Superior temporal gyrus (tissue), 1 donor: ENCODE measurements around the gene NANOS3.

Experiments
- DNase-seq: peaks from one replicate; pipeline ENCODE4 v3.0.0-alpha.2; 2016; ENCODE audit errors: extremely low spot score

Gene NANOS3

GRCh38 chr19:13876834-13877233 is at the start of gene NANOS3:
TSS of gene NANOS3 (plus strand) at chr19:13877134. CDS start at chr19:13877249, 115 bp downstream.
- no peak for DNase-seq

DNA sequence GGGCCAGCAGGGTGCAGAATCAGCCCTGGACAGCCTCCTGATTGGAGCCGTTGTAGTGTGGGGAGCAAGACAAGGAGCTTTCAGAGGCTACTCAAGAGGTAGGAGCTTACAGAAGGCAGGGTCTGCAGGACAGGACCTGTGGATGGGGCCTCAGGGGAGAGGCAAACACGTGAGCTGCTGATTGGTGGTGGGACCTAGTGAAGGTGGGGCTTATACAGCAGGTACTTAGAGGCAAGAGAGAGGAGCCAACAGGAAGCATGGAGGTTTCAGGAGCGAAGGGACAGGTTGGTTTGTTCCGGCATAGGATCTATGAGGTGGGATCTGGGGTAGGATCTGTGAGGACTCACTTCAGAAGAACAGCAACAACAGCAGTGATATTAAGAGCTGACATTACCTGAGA is 49.3 kb upstream of the NANOS3 start:
- DNase-seq = no peak

GRCh38 chr19:13830114-13830740 is 46.7 kb upstream of the NANOS3 start:
- DNase-seq = no peak

DNA sequence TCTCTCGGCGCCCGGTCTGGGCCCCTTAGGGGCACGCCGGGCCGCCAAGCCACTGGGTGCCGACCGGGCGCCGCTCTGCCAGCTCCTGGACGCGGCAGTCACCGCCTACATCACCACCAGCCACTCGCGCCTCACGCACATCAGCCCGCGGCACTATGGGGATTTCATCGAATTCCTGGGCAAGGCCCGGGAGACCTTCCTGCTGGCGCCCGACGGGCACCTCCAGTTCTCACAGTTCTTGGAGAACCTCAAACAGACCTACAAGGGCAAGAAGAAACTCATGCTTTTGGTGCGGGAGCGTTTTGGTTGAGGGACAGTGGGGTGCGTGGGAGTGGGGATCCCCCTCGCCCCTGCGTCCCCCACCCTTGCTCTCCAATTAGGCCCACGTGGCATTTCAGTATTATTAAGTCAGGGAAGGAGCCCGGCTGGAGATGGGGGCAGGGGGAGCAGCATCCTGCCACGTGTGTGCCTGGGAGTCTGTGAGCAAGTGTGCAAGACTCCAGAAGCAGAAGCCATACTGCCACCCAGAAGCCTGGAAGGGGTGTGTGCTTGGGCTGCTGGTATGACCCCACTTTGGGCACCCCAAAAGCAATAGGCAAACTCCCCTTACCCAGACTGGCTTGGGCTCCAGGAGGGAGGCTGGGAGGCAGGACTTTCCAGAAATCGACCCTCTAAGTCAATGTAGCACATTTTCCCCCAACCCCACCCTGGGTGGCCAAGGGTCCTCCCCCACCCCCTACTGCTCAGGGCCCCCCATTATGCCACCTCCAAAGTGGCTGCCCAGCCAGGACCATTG is 46.0 kb upstream of the NANOS3 start:
- DNase-seq = no peak

DNA sequence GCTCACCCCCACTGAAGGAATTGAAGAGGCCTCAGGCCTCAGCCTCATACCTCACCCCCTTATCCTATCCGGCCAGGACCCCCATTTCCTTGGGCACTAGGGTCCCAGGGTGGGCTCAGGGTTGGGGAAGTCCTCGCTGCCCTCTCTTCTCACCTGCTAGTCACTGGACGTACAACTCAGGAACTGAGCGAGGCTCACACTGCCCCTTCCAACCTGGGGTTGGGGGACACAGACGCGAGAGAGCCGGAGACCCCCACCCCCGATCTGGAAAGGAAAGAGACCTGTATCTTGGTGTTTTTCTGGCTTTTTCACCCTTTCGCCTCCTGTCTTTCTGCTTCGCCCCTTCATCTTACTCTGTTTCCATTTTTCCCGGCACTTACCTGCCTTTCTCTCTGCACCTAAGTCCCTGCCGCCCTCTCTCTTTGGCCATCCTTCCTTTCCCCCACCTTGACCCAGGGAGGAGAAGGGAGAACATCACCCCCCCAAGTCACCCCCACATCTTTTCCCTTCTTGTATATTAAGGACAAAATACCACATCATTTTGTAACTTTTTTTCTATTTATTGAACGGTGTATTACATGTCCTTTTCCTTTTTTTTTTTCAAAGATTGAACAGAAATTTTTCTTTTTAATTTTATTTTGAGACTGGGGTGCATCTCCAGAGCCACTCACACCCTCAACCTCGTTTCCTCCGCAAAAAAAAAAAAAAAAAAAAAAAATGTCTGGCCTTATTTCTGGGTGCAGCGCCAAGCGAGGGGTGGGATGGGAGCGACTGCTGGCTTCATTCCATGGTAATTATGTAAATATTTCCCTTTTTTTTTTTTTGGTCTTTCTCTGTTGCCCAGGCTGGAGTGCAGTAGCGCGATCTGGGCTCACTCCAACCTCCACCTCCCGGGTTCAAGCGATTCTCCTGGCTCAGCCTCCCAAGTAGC is 45.1 kb upstream of the NANOS3 start:
- no peak for DNase-seq

- peak; percentile 85 for DNase-seq
These were observed 43.3 kb upstream of the NANOS3 start for GRCh38 chr19:13833330-13834243.

- DNase-seq = no peak
These were observed 42.5 kb upstream of the NANOS3 start for GRCh38 chr19:13834244-13835069.

GRCh38 chr19:13835791-13836723 is 40.9 kb upstream of the NANOS3 start:
- no peak for DNase-seq

- no peak for DNase-seq
These were observed 38.4 kb upstream of the NANOS3 start for GRCh38 chr19:13838435-13839129.

- no peak for DNase-seq
These were observed 37.6 kb upstream of the NANOS3 start for GRCh38 chr19:13839130-13839937.

DNA sequence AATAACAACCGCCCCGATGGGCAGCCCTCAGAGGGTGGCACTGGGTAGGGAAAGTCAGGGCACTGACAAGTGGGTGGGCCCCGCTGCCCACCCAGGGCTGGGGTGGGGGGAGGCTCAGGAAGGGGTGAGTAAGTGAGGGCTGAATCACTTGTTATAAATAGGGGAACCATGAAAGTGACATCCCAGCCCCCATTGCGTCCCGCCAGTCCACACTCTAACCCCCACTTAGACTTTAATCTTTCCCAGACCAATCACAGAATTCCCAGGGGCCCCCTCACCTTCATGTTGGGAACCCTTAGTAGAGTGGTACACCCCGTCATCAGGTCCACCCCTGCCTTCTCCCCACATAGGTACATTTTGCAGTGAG is 37.0 kb upstream of the NANOS3 start:
- no peak for DNase-seq

DNA sequence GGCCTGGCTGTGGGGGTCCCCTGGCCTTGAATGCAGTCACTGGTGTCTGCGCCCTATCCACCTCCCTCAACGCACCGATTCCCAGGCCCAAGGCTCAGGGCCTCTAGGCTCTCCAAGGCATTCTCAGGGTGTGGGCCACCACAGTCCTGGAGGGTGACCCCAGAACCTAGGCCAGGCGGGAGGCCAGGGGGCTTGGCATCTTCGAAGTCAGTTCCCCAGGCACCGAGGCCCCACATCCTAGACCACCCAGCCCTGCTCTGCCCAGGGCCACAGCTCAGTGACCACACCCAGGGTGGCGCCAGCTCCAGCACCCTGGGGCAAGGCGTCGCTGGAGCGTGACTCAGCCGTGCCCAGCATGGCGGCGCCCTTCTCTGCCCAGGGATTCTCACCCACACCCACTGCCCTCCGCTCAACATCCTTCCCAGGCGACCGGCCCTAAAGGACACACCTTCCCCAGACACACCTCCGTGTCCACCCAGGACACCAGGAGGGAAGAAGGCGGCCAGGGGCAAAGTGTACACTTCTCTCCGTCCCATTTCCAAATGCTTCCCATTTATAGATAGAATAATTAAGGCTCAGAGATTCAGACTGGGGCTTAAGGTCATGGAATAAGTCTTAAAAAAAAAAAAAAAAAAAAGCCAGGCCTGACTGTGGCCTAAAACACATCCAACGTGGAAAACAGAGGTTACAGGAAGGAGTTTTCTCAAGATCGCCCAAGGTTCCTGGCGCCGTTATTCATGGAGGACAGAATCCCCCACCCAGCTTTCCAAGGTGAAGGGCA is 36.4 kb upstream of the NANOS3 start:
- no peak for DNase-seq

DNA sequence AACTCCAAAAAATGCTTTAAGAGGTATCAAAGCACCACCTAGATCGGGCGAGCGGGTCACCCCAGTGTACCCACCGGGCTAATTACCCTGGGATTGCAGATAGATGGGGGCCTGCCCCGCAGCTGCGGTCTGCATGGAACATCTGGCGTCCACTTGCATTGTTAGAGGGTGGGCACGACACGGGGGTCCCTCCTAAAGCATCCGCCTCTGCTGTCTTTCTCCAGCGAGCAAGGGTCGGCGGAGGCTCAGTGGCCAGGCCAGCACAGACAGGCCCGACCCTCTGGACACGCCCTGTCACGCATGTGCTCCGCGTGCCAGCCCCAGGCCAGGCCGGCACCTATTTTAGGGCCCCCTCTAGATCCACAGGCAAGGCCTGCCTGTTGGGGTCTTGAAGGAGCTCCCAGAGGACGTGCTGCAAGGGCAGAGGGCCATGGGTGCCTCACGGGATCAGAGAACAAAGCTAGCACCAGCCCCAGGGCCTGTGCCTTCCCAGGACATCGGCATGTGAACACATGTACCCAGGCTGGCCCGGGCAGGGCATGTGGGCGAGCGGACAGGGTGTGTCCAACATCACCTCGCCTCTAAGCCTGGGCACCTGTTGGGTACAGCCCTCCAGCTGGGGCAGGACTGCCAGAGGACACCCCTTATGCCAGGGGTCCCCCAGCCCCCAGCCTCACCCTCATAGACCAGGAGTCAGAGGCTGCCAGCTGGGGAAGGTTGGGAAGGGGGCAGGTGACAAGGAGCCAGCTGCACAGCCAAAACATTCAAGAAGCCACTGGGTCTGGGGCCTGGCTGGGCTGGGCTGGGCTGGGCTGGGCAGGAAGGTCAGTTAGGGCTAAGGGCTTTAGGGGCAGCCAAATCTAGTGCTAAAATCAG is 35.6 kb upstream of the NANOS3 start:
- DNase-seq = no peak

DNA sequence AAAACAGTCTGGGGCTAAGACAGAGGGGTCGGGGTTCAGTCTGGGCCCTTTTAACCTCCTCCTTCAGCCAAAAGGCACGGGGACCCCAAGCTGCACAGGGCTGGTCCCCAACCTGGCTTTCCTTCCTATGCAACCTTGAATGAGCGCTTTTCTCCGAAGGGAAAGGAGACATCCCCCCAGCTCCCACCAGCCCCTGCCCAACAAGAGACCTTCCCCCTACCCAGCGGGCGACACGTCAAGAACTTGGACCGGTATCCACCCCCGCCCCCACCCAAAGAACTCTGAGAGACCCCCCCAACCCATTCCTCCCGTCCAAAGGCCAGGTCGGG is 35.0 kb upstream of the NANOS3 start:
- DNase-seq = no peak

DNA sequence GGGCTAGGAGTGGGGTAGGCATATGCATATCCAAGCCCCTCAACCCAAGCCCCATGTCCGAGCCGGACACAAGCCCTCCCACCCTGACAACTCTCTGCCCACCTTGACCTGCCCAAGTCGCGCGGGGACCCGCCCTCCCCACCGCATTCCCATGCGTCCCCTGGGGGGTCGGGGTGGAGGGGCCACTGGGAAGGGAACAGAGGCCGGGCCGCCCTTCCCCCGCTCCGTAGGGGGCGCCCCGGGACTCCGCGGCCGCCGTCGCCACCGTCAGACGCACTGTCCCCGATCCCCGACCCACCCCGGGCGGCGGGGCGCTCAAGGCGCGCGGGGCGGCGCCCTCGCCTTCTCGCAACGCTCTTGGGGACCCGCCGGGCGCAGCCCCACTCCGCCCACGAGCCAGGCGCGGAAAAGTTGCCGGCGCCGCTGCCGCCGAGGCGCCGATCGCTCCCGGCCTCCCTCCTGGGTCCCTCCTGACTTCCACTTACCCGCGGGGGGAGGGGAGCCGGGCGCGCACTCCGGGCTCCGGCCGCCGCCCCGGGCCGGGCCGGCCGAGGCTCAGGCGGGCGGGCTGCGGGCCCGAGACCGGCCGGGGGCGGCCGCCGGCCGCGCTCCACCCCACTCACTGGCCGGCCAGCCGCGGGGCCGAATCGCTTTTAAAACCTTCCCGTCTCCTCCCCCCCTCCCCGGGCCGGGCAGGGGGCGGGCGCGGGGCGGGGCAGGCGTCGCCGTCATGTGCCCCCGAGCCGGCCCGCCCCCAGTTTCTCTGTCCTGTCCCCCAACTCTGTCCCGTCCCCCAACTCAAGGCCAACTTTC is 34.4 kb upstream of the NANOS3 start:
- DNase-seq = no peak
